ENCODE measurements around the gene FOXN3. TPM values are rescaled to one million over a fixed set of nuclear protein-coding genes. Genes with fewer than 3 reads are reported as not detected.

Gene FOXN3
- polyA plus RNA-seq, 1 donor (not counting 4 experiments of a cell fraction or from before 2014, with no cell fraction given), result 10.2 TPM

DNA sequence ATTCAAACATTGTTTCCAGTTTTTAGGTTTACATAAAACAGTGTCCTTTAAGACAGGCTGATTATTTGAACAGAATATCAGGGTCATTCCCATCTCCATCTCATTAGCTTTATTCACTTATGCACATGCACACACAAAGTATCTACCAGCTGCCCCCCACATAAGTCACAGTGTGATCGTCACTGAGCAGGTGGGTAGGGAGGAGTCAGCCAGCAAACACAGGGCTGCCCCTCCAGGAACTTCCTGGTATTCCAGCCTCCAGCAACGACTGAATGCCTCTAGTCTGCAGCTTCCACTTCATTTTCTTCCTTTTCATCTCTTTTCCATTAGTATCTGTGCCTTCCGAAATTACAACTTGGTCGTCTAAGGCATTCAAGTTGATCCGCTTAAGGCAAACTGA lies 48.8 kb upstream of the FOXN3 start:
- no peak for DNase-seq (ENCODE audit: low read depth, low spot score)
- no peak overlapping the region for H3K4me2 ChIP-seq (ENCODE audit: control insufficient read depth, extremely low read depth, insufficient read depth, low read depth, low read length)
- no peak for FAIRE-seq
- no peaks in the 10 kb centered on the region for H4K20me1 ChIP-seq (ENCODE audit: control insufficient read depth, extremely low read depth, insufficient read depth, low read length)
- no peak overlapping the region for H3K4me3 ChIP-seq (ENCODE audit: control insufficient read depth in 2 of 3, extremely low read depth in 1 of 3, insufficient read depth in 2 of 3, low read depth in 1 of 3, low read length in 3 of 3)
- no peaks in the 10 kb centered on the region for H3K9me1 ChIP-seq (ENCODE audit: control insufficient read depth, extremely low read depth, insufficient read depth, low read length)
- H3K27me3 ChIP-seq (ENCODE audit: control insufficient read depth, extremely low read depth, insufficient read depth, low read length), result no peaks in the 10 kb centered on the region
- peaks cover 9% of the 10 kb centered on the region for H3K4me1 ChIP-seq (ENCODE audit: control insufficient read depth, extremely low read depth, insufficient read depth, low read length)
- H3K9me3 ChIP-seq (ENCODE audit: control insufficient read depth, low read depth, low read length), result no peaks in the 10 kb centered on the region
- H3K36me3 ChIP-seq (ENCODE audit: control insufficient read depth in 2 of 2, extremely low read depth in 1 of 2, insufficient read depth in 2 of 2, low read length in 2 of 2), result no peaks in the 10 kb centered on the region
- TF ChIP-seq, protein P1, sequence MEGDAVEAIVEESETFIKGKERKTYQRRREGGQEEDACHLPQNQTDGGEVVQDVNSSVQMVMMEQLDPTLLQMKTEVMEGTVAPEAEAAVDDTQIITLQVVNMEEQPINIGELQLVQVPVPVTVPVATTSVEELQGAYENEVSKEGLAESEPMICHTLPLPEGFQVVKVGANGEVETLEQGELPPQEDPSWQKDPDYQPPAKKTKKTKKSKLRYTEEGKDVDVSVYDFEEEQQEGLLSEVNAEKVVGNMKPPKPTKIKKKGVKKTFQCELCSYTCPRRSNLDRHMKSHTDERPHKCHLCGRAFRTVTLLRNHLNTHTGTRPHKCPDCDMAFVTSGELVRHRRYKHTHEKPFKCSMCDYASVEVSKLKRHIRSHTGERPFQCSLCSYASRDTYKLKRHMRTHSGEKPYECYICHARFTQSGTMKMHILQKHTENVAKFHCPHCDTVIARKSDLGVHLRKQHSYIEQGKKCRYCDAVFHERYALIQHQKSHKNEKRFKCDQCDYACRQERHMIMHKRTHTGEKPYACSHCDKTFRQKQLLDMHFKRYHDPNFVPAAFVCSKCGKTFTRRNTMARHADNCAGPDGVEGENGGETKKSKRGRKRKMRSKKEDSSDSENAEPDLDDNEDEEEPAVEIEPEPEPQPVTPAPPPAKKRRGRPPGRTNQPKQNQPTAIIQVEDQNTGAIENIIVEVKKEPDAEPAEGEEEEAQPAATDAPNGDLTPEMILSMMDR (optimal IDR thresholded peaks at IDR 0.05 in 1 of 3, IDR thresholded peaks at IDR 0.05 in 1 of 3, conservative IDR thresholded peaks at IDR 0.05 in 1 of 3; ENCODE audit: extremely low read depth in 1 of 3, insufficient read depth in 2 of 3, low read length in 3 of 3), result no peak
- TF ChIP-seq EZH2 (IDR thresholded peaks at IDR 0.05; ENCODE audit: low read length), result no peak
- H3K79me2 ChIP-seq (ENCODE audit: control insufficient read depth, insufficient read depth, low read length), result no peaks in the 10 kb centered on the region
- no peak overlapping the region for H2AFZ ChIP-seq (ENCODE audit: control insufficient read depth, low read length)
- no peak overlapping the region for H3K9ac ChIP-seq (ENCODE audit: control insufficient read depth, extremely low read depth, insufficient read depth, low read length)
- dilution Hi-C loops (cut with MboI; ENCODE audit: extremely low pct_ligation_motif_present, low sequenced_read_pairs), result no loop called here
- H3K27ac ChIP-seq (ENCODE audit: control insufficient read depth, insufficient read depth, low read length), result no peak overlapping the region

DNA sequence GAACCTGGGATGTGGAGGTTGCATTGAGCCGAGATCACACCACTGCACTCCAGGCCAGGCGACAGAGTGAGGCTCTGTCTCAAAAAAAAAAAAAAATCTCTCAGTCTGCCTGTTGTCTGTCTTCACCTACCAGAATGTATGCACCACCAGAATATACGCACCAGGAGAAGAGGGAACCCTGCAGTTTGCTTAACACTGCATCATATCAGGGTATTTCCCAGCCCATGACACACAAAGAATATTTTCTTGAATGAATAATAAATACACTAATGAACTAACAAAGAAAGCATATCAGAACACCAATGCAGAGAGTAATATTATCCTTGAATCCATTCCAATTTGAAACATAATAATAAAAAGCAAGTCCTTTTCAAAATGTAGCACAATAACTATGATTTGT lies 44.2 kb upstream of the FOXN3 start:
- Histone ChIP-seq H3K9ac (ENCODE audit: control insufficient read depth, extremely low read depth, insufficient read depth, low read length) (no peak overlapping the region), H3K27ac (ENCODE audit: control insufficient read depth, insufficient read depth, low read length) (no peak overlapping the region), H3K4me2 (ENCODE audit: control insufficient read depth, extremely low read depth, insufficient read depth, low read depth, low read length) (no peak overlapping the region), H3K79me2 (ENCODE audit: control insufficient read depth, insufficient read depth, low read length) (no peaks in the 10 kb centered on the region), H4K20me1 (ENCODE audit: control insufficient read depth, extremely low read depth, insufficient read depth, low read length) (no peaks in the 10 kb centered on the region), H3K4me3 (ENCODE audit: control insufficient read depth in 2 of 3, extremely low read depth in 1 of 3, insufficient read depth in 2 of 3, low read depth in 1 of 3, low read length in 3 of 3) (no peak overlapping the region), H3K9me1 (ENCODE audit: control insufficient read depth, extremely low read depth, insufficient read depth, low read length) (no peaks in the 10 kb centered on the region), H2AFZ (ENCODE audit: control insufficient read depth, low read length) (no peak overlapping the region), H3K36me3 (ENCODE audit: control insufficient read depth in 2 of 2, extremely low read depth in 1 of 2, insufficient read depth in 2 of 2, low read length in 2 of 2) (no peaks in the 10 kb centered on the region), H3K4me1 (ENCODE audit: control insufficient read depth, extremely low read depth, insufficient read depth, low read length) (no peaks in the 10 kb centered on the region), H3K9me3 (ENCODE audit: control insufficient read depth, low read depth, low read length) (no peaks in the 10 kb centered on the region), H3K27me3 (ENCODE audit: control insufficient read depth, extremely low read depth, insufficient read depth, low read length) (no peaks in the 10 kb centered on the region)
- no peak for TF ChIP-seq EZH2 (IDR thresholded peaks at IDR 0.05; ENCODE audit: low read length)
- dilution Hi-C loops (cut with MboI; ENCODE audit: extremely low pct_ligation_motif_present, low sequenced_read_pairs), result no loop called here
- DNase-seq (ENCODE audit: low read depth, low spot score) (no peak), FAIRE-seq (no peak)

DNA sequence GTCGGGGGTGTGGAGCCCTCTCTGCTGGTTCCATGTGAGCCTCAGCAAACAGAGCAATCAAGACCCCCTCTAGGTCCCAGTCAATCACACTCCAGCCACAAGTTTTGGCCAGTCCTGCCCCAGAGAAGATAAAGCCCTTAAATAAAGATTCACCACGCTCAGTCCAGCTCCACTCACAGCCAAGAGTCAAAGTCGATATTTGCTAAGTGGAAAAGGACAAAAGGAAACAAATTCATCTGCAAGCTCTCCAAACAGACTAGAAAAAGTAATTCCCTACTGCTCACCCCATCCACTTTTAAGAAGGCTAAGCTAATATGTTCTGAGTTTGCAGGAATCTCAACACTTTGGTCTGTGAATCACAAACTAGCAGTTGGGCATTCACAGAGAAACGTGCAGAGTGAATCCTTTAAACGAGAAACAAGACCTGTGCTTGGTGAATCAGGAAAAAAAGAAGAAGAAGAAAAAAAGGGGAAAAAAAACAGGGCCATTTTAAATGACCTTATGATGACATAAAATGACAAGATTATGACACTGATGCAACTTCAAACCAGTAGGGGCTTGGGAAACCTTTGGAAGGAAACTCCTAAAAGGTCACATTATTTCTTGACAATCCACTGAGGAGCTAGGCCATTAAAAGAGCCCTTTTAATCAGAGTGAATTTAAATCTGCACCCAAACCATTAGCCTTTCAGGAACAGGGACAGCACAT lies 41.8 kb upstream of the FOXN3 start:
- no peaks in the 10 kb centered on the region for H3K27me3 ChIP-seq (ENCODE audit: control insufficient read depth, extremely low read depth, insufficient read depth, low read length)
- H3K9me3 ChIP-seq (ENCODE audit: control insufficient read depth, low read depth, low read length), result no peaks in the 10 kb centered on the region
- DNase-seq (ENCODE audit: low read depth, low spot score), result no peak
- no peak for FAIRE-seq
- no peak overlapping the region for H3K4me2 ChIP-seq (ENCODE audit: control insufficient read depth, extremely low read depth, insufficient read depth, low read depth, low read length)
- dilution Hi-C loops (cut with MboI; ENCODE audit: extremely low pct_ligation_motif_present, low sequenced_read_pairs), result no loop called here
- no peaks in the 10 kb centered on the region for H3K9me1 ChIP-seq (ENCODE audit: control insufficient read depth, extremely low read depth, insufficient read depth, low read length)
- no peak for TF ChIP-seq EZH2 (IDR thresholded peaks at IDR 0.05; ENCODE audit: low read length)
- TF ChIP-seq, protein P1 (optimal IDR thresholded peaks at IDR 0.05 in 1 of 3, IDR thresholded peaks at IDR 0.05 in 1 of 3, conservative IDR thresholded peaks at IDR 0.05 in 1 of 3; ENCODE audit: extremely low read depth in 1 of 3, insufficient read depth in 2 of 3, low read length in 3 of 3), result no peak
- H3K79me2 ChIP-seq (ENCODE audit: control insufficient read depth, insufficient read depth, low read length), result no peaks in the 10 kb centered on the region
- H2AFZ ChIP-seq (ENCODE audit: control insufficient read depth, low read length), result no peak overlapping the region
- H3K36me3 ChIP-seq (ENCODE audit: control insufficient read depth in 2 of 2, extremely low read depth in 1 of 2, insufficient read depth in 2 of 2, low read length in 2 of 2), result no peaks in the 10 kb centered on the region
- H4K20me1 ChIP-seq (ENCODE audit: control insufficient read depth, extremely low read depth, insufficient read depth, low read length), result no peaks in the 10 kb centered on the region
- peaks cover 3% of the 10 kb centered on the region for H3K4me1 ChIP-seq (ENCODE audit: control insufficient read depth, extremely low read depth, insufficient read depth, low read length)
- no peak overlapping the region for H3K27ac ChIP-seq (ENCODE audit: control insufficient read depth, insufficient read depth, low read length)
- no peak overlapping the region for H3K4me3 ChIP-seq (ENCODE audit: control insufficient read depth in 2 of 3, extremely low read depth in 1 of 3, insufficient read depth in 2 of 3, low read depth in 1 of 3, low read length in 3 of 3)
- H3K9ac ChIP-seq (ENCODE audit: control insufficient read depth, extremely low read depth, insufficient read depth, low read length), result no peak overlapping the region
